Nasal cavity respiratory epithelium epithelial cell of viscerocranial mucosa (primary cell): ENCODE results near the gene IL12A. TPM values are rescaled to one million over a fixed set of nuclear protein-coding genes. Genes with fewer than 3 reads are reported as not detected.

Experiments
- total RNA-seq: library from RNA; depleted of rRNA; stranded (reverse); fragments of >200 nt; gene quantifications from 2 replicates; pipeline ENCODE4 v1.2.3, GENCODE V29; 2014

The IL12A gene
- total RNA-seq: 0.43 and 0.68 TPM in 2 replicates

DNA sequence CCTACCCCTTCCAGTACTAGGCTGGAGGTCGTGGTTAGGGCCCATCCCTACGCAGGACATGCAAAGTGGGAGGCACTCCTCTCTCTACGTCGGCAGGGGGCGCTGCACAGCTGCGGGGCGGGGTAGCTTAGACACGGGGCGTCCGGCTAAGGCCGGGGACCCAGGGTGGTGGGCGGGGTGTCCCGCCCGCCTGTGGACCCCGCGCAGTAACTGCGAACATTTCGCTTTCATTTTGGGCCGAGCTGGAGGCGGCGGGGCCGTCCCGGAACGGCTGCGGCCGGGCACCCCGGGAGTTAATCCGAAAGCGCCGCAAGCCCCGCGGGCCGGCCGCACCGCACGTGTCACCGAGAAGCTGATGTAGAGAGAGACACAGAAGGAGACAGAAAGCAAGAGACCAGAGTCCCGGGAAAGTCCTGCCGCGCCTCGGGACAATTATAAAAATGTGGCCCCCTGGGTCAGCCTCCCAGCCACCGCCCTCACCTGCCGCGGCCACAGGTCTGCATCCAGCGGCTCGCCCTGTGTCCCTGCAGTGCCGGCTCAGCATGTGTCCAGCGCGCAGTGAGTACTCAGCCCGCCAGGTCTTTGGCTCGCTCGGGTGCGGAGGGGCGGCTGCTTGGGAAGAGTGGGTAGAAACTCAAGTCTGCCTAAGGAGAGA, at the start of gene IL12A:
Gene IL12A (plus strand): TSS at position 219 of the 655 bp plus-strand sequence.

Other genes with a start within 250 kb of the IL12A start
- gene SCHIP1, start 149.0 kb upstream of the IL12A start, total RNA-seq: 0.68 and 4.4 TPM in 2 replicates
- under 0.01 and 0.07 TPM in 2 replicates for gene C3orf80, start 236.6 kb downstream of the IL12A start, total RNA-seq